ENCODE results near the gene LDLRAD3.

The LDLRAD3 gene

GRCh38 chr11:36116161-36116560 lies 172.3 kb downstream of the LDLRAD3 start:
- Histone ChIP-seq H3K36me3 (ENCODE audit: insufficient read depth, low read length) (no peaks in the 10 kb centered on the region), H3K9ac (ENCODE audit: low read depth, low read length) (no peak overlapping the region), H3K79me2 (ENCODE audit: insufficient read depth, low read length) (no peaks in the 10 kb centered on the region), H3K27me3 (ENCODE audit: insufficient read depth, low read length, poor library complexity) (no peaks in the 10 kb centered on the region), H3K4me1 (ENCODE audit: insufficient read depth, low read length) (no peaks in the 10 kb centered on the region), H3K4me3 (ENCODE audit: low read depth in 1 of 2, low read length in 2 of 2) (no peak overlapping the region), H3K4me2 (ENCODE audit: insufficient read depth, low read length) (no peak overlapping the region), H4K20me1 (ENCODE audit: insufficient read depth, low read length) (no peaks in the 10 kb centered on the region), H2AFZ (ENCODE audit: low read depth, low read length) (no peak overlapping the region), H3K27ac (ENCODE audit: low read length) (no peak overlapping the region), H3K9me3 (ENCODE audit: insufficient read depth, low read length, severe bottlenecking) (no peaks in the 10 kb centered on the region)
- TF ChIP-seq EZH2 (IDR thresholded peaks at IDR 0.05; ENCODE audit: borderline replicate concordance, low read depth, low read length, severe bottlenecking): no peak
- TF ChIP-seq, protein P1, sequence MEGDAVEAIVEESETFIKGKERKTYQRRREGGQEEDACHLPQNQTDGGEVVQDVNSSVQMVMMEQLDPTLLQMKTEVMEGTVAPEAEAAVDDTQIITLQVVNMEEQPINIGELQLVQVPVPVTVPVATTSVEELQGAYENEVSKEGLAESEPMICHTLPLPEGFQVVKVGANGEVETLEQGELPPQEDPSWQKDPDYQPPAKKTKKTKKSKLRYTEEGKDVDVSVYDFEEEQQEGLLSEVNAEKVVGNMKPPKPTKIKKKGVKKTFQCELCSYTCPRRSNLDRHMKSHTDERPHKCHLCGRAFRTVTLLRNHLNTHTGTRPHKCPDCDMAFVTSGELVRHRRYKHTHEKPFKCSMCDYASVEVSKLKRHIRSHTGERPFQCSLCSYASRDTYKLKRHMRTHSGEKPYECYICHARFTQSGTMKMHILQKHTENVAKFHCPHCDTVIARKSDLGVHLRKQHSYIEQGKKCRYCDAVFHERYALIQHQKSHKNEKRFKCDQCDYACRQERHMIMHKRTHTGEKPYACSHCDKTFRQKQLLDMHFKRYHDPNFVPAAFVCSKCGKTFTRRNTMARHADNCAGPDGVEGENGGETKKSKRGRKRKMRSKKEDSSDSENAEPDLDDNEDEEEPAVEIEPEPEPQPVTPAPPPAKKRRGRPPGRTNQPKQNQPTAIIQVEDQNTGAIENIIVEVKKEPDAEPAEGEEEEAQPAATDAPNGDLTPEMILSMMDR (IDR thresholded peaks at IDR 0.05; ENCODE audit: borderline replicate concordance, extremely low read depth, low read length, poor library complexity, severe bottlenecking): no peak
- no peak for ATAC-seq (ENCODE audit: insufficient read depth, low read depth)
- DNase-seq: no peak

- Histone ChIP-seq H4K20me1 (ENCODE audit: insufficient read depth, low read length) (no peaks in the 10 kb centered on the region), H3K4me1 (ENCODE audit: insufficient read depth, low read length) (no peaks in the 10 kb centered on the region), H2AFZ (ENCODE audit: low read depth, low read length) (no peak overlapping the region), H3K9ac (ENCODE audit: low read depth, low read length) (no peak overlapping the region), H3K27ac (ENCODE audit: low read length) (no peak overlapping the region), H3K27me3 (ENCODE audit: insufficient read depth, low read length, poor library complexity) (no peaks in the 10 kb centered on the region), H3K36me3 (ENCODE audit: insufficient read depth, low read length) (no peaks in the 10 kb centered on the region), H3K79me2 (ENCODE audit: insufficient read depth, low read length) (no peaks in the 10 kb centered on the region), H3K4me3 (ENCODE audit: low read depth in 1 of 2, low read length in 2 of 2) (no peak overlapping the region), H3K9me3 (ENCODE audit: insufficient read depth, low read length, severe bottlenecking) (no peaks in the 10 kb centered on the region), H3K4me2 (ENCODE audit: insufficient read depth, low read length) (no peak overlapping the region)
- no peak for DNase-seq
- ATAC-seq (ENCODE audit: insufficient read depth, low read depth): no peak
- TF ChIP-seq, protein P1 (IDR thresholded peaks at IDR 0.05; ENCODE audit: borderline replicate concordance, extremely low read depth, low read length, poor library complexity, severe bottlenecking): no peak
- no peak for TF ChIP-seq EZH2 (IDR thresholded peaks at IDR 0.05; ENCODE audit: borderline replicate concordance, low read depth, low read length, severe bottlenecking)
Measured at GRCh38 chr11:36118084-36118483, 174.2 kb downstream of the LDLRAD3 start.

- H3K9me3 ChIP-seq (ENCODE audit: insufficient read depth, low read length, severe bottlenecking): no peaks in the 10 kb centered on the region
- H3K9ac ChIP-seq (ENCODE audit: low read depth, low read length): no peak overlapping the region
- TF ChIP-seq, protein P1 (IDR thresholded peaks at IDR 0.05; ENCODE audit: borderline replicate concordance, extremely low read depth, low read length, poor library complexity, severe bottlenecking): no peak
- TF ChIP-seq EZH2 (IDR thresholded peaks at IDR 0.05; ENCODE audit: borderline replicate concordance, low read depth, low read length, severe bottlenecking): no peak
- H3K4me3 ChIP-seq (ENCODE audit: low read depth in 1 of 2, low read length in 2 of 2): no peak overlapping the region
- ATAC-seq (ENCODE audit: insufficient read depth, low read depth) (no peak), DNase-seq (no peak)
- no peaks in the 10 kb centered on the region for H4K20me1 ChIP-seq (ENCODE audit: insufficient read depth, low read length)
- H3K27ac ChIP-seq (ENCODE audit: low read length): no peak overlapping the region
- no peaks in the 10 kb centered on the region for H3K27me3 ChIP-seq (ENCODE audit: insufficient read depth, low read length, poor library complexity)
- H3K4me2 ChIP-seq (ENCODE audit: insufficient read depth, low read length): no peak overlapping the region
- no peaks in the 10 kb centered on the region for H3K36me3 ChIP-seq (ENCODE audit: insufficient read depth, low read length)
- H3K79me2 ChIP-seq (ENCODE audit: insufficient read depth, low read length): no peaks in the 10 kb centered on the region
- H2AFZ ChIP-seq (ENCODE audit: low read depth, low read length): no peak overlapping the region
- H3K4me1 ChIP-seq (ENCODE audit: insufficient read depth, low read length): no peaks in the 10 kb centered on the region
Measured at GRCh38 chr11:36119300-36119699, 175.4 kb downstream of the LDLRAD3 start.

DNA sequence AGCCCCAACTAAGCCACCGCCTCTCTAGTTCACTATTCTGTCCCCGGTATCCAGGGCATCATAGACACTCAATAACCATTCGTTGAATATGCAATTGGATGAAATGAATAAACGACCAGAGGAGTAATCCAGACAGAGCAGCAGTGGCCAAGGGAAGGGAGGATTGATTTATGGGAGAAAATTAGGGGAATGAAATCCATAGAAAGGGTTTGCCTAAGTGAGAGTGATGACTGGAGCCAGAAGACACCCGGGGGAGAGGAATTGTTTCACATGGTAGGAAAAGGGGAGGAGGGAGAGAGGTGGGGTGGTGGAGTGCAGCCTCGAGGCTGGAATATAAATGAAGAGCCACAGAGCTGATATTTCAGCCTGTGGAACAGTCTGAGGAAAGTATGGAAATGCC lies 177.2 kb downstream of the LDLRAD3 start:
- no peak for TF ChIP-seq EZH2 (IDR thresholded peaks at IDR 0.05; ENCODE audit: borderline replicate concordance, low read depth, low read length, severe bottlenecking)
- TF ChIP-seq, protein P1 (IDR thresholded peaks at IDR 0.05; ENCODE audit: borderline replicate concordance, extremely low read depth, low read length, poor library complexity, severe bottlenecking): no peak
- DNase-seq (no peak), ATAC-seq (ENCODE audit: insufficient read depth, low read depth) (no peak)
- no peaks in the 10 kb centered on the region for H3K79me2 ChIP-seq (ENCODE audit: insufficient read depth, low read length)
- no peak overlapping the region for H3K9ac ChIP-seq (ENCODE audit: low read depth, low read length)
- no peaks in the 10 kb centered on the region for H4K20me1 ChIP-seq (ENCODE audit: insufficient read depth, low read length)
- H3K9me3 ChIP-seq (ENCODE audit: insufficient read depth, low read length, severe bottlenecking): no peaks in the 10 kb centered on the region
- H3K27ac ChIP-seq (ENCODE audit: low read length): no peak overlapping the region
- peaks cover 11% of the 10 kb centered on the region for H3K27me3 ChIP-seq (ENCODE audit: insufficient read depth, low read length, poor library complexity)
- H3K4me1 ChIP-seq (ENCODE audit: insufficient read depth, low read length): no peaks in the 10 kb centered on the region
- no peak overlapping the region for H2AFZ ChIP-seq (ENCODE audit: low read depth, low read length)
- H3K4me3 ChIP-seq (ENCODE audit: low read depth in 1 of 2, low read length in 2 of 2): no peak overlapping the region
- H3K36me3 ChIP-seq (ENCODE audit: insufficient read depth, low read length): no peaks in the 10 kb centered on the region
- no peak overlapping the region for H3K4me2 ChIP-seq (ENCODE audit: insufficient read depth, low read length)

All from DND-41 (cell line).